GM12865 (cell line): ENCODE measurements around the gene TSHZ2.

Experiments used
- DNase-seq: peaks from one replicate; pipeline ENCODE4 v3.0.0; 2010; ENCODE audit warnings: low read depth
- H3K4me3 ChIP-seq: 2 replicates; pipeline ENCODE4 v1.5.1; 2011; ENCODE audit warnings: mild to moderate bottlenecking, low read depth, low read length, control low read depth
- TF ChIP-seq, protein P1 (sequence below): IDR thresholded peaks from 2 replicates; pipeline ENCODE4 v1.5.1; 2011; ENCODE audit warnings: low read length, control low read depth, low read depth, inconsistent platforms; ENCODE audit not compliant: insufficient read depth; ENCODE audit errors: missing control alignments

The TSHZ2 gene

GRCh38 chr20:53052380-53052779 lies 80.2 kb downstream of the TSHZ2 start:
- TF ChIP-seq, protein P1, sequence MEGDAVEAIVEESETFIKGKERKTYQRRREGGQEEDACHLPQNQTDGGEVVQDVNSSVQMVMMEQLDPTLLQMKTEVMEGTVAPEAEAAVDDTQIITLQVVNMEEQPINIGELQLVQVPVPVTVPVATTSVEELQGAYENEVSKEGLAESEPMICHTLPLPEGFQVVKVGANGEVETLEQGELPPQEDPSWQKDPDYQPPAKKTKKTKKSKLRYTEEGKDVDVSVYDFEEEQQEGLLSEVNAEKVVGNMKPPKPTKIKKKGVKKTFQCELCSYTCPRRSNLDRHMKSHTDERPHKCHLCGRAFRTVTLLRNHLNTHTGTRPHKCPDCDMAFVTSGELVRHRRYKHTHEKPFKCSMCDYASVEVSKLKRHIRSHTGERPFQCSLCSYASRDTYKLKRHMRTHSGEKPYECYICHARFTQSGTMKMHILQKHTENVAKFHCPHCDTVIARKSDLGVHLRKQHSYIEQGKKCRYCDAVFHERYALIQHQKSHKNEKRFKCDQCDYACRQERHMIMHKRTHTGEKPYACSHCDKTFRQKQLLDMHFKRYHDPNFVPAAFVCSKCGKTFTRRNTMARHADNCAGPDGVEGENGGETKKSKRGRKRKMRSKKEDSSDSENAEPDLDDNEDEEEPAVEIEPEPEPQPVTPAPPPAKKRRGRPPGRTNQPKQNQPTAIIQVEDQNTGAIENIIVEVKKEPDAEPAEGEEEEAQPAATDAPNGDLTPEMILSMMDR = no peak
- no peak for DNase-seq
- H3K4me3 ChIP-seq = no peak overlapping the region

DNA sequence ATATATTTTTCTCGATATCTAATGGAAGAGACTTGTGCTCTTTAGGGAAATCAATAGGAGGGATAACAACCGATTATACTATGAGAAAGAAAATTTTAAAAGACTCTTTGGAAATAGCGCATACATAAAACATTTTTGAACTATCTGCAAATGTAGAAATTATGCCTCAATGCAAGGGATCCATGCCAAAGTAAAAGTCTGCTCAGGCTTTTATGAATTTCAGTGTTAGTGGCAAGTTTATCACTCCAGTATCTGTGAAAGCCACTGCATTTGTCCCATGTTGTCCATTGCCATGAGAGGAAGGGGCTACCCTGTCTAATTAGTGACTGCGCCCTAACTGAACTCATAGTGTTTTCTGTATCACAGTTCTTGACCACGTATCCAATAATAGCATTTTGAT lies 81.4 kb downstream of the TSHZ2 start:
- DNase-seq = no peak
- TF ChIP-seq, protein P1 = no peak

GRCh38 chr20:53055367-53056067 lies 83.4 kb downstream of the TSHZ2 start:
- TF ChIP-seq, protein P1 = no peak
- no peak overlapping the region for H3K4me3 ChIP-seq
- no peak for DNase-seq

More for the DNA sequence above, 81.4 kb downstream of the TSHZ2 start:
- no peak overlapping the region for H3K4me3 ChIP-seq

- TF ChIP-seq, protein P1 = no peak
- no peak for DNase-seq
Observed at GRCh38 chr20:53057579-53057978, 85.4 kb downstream of the TSHZ2 start.

GRCh38 chr20:53059848-53060247 lies 87.7 kb downstream of the TSHZ2 start:
- TF ChIP-seq, protein P1 = no peak
- no peak for DNase-seq
- no peak overlapping the region for H3K4me3 ChIP-seq

More at GRCh38 chr20:53057579-53057978, 85.4 kb downstream of the TSHZ2 start:
- no peak overlapping the region for H3K4me3 ChIP-seq

GRCh38 chr20:53061192-53062108 lies 89.3 kb downstream of the TSHZ2 start:
- TF ChIP-seq, protein P1 = no peak

More at GRCh38 chr20:53061192-53062108, 89.3 kb downstream of the TSHZ2 start:
- DNase-seq = no peak
- H3K4me3 ChIP-seq = no peak overlapping the region
